Psoas muscle (tissue), 8 donors: Measurements from ENCODE around the gene RASGRP3. TPM values are rescaled to one million over a fixed set of nuclear protein-coding genes. Genes with fewer than 3 reads are reported as not detected.

Source experiments
- ATAC-seq, 4 donors: fragments of 200-7000 bp; cut with Tn5 transposase; one replicate each; pipeline ENCODE4 v1.9.1; 2020; ENCODE audit warnings: moderate library complexity in 3 of 4, mild to moderate bottlenecking in 2 of 4
- DNase-seq, 2 donors: peaks; one replicate each; pipeline ENCODE4 v3.0.0-alpha.2; 2020
- H3K27ac ChIP-seq: fragments of 200-600 bp; one replicate; pipeline ENCODE4 v1.8.0; 2022
- H3K27me3 ChIP-seq, 3 donors: fragments of 200-600 bp in 1 of 3; one replicate each; pipeline versions ENCODE4 v1.6.1 to v1.8.0; 2013 to 2022; ENCODE audit warnings: low read length in 2 of 3, mild to moderate bottlenecking in 2 of 3, moderate library complexity in 1 of 3; ENCODE audit not compliant: insufficient read depth in 3 of 3
- H3K36me3 ChIP-seq, 2 donors: fragments of 200-600 bp in 1 of 2; one replicate each; pipeline versions ENCODE4 v1.6.1 to v1.8.0; 2013 to 2022; ENCODE audit warnings: low read depth in 1 of 2, mild to moderate bottlenecking in 1 of 2, moderate library complexity in 1 of 2; ENCODE audit not compliant: insufficient read depth in 1 of 2
- H3K4me1 ChIP-seq: fragments of 200-600 bp; one replicate; pipeline ENCODE4 v1.8.0; 2022
- H3K4me3 ChIP-seq: fragments of 200-600 bp; one replicate; pipeline ENCODE4 v1.8.0; 2022; ENCODE audit warnings: mild to moderate bottlenecking
- H3K9me3 ChIP-seq: fragments of 200-600 bp; one replicate; pipeline ENCODE4 v1.8.0; 2022
- WGBS, 3 donors: extraction: QIAGEN DNeasy Blood & Tissue Kit; methylation state at CpG; one replicate each; pipeline versions ENCODE4 v1.1.6 to v1.1.7; 2013; 5-methylcytosine and 5-hydroxymethylcytosine counted together
- intact Hi-C, 2 donors: fragments of 100-400 bp; cut with DNase I; formaldehyde crosslinking; loops; one replicate each; pipeline versions ENCODE4 v1.11.0 to v1.14.2; 2022
- polyA plus RNA-seq, 3 donors: library from polyadenylated mRNA; stranded (reverse); fragments of 200-250 nt; gene quantifications; one replicate each; pipeline ENCODE4 v1.2.3, GENCODE V29; 2013
- total RNA-seq, 4 donors: library from RNA; stranded (reverse); fragmentation: NEBNext Ultra II Directional in 2 of 4; extraction: Animal tissue kit (Norgen Biotek cat#: 25700) in 2 of 4; gene quantifications; one replicate each; pipeline versions ENCODE4 v1.2.1 to v1.2.4, GENCODE V29; 2021 to 2023
- TF ChIP-seq, protein P1 (sequence below): fragments of 200-600 bp; IDR thresholded peaks from one replicate; pipeline ENCODE4 v1.8.0; 2022; ENCODE audit warnings: antibody characterized with exemption
- donor health status: healthy with polysubstance abuse.
- donor health status: DM: no; HTN: no; CAD: no; lungs with moderate emphysema.
- donor health status: Bipolar disorder and iron deficiency.
- donor health status: healthy.
- donor health status: DM: yes; HTN: yes; CAD: no.
- donor health status: DM: no; HTN: no; CAD: no.
- donor health status: DM: no; HTN: no; CAD: no.
- donor health status: DM: yes; HTN: yes; CAD: no.

Gene RASGRP3
- total and polyA plus RNA-seq, 7 donors, result 3.4 to 24.9 (median 13.0) TPM

DNA sequence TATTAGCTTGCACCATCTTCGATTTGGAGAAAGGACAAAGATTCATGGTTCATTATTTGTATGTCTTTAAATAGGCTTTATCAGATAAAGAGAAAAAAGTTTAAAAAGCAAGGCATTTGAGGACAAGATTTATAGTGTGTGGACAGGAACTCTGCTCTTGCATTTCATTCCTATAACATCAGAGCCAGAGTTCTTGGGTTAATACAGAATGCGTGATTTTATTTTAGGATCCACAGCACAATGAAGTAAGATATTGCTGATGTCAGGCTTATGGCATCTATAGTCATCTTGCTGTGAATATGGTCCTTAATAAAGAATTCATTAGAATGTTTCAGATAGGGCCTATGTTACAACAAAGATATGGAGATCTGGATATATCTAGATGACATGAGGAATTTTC, 19.7 kb downstream of the RASGRP3 start:
- ATAC-seq (no peak), DNase-seq (no peak)
- Histone ChIP-seq H3K27ac (no peak overlapping the region), H3K9me3 (no peaks in the 10 kb centered on the region), H3K4me1 (peaks cover 38% of the 10 kb centered on the region), H3K36me3 (no peaks in the 10 kb centered on the region), H3K27me3 (no peaks in the 10 kb centered on the region), H3K4me3 (no peak overlapping the region)
- intact Hi-C loops, result no loop called here
- TF ChIP-seq, protein P1, sequence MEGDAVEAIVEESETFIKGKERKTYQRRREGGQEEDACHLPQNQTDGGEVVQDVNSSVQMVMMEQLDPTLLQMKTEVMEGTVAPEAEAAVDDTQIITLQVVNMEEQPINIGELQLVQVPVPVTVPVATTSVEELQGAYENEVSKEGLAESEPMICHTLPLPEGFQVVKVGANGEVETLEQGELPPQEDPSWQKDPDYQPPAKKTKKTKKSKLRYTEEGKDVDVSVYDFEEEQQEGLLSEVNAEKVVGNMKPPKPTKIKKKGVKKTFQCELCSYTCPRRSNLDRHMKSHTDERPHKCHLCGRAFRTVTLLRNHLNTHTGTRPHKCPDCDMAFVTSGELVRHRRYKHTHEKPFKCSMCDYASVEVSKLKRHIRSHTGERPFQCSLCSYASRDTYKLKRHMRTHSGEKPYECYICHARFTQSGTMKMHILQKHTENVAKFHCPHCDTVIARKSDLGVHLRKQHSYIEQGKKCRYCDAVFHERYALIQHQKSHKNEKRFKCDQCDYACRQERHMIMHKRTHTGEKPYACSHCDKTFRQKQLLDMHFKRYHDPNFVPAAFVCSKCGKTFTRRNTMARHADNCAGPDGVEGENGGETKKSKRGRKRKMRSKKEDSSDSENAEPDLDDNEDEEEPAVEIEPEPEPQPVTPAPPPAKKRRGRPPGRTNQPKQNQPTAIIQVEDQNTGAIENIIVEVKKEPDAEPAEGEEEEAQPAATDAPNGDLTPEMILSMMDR, result no peak
- WGBS, 3 donors, result 32 to 49% (median 46%) methylated on average over 2 of the region's 2 CpGs

DNA sequence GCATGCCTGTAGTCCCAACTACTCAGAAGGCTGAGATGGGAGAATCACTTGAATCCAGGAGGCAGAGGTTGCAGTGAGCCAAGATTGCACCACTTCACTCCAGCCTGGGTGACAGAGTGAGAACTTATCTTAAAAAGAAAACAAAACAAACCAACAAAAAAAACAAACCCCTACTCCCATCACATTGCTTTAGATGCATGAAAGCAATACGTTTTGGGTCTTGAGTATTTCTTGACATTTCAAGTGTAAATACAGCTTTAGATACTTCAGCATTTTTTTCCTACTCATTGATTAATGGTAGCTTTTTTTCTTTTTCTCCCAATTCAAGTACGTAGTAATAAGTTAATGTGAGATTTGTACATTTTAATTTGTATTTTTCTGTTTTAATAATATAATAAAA, 20.3 kb downstream of the RASGRP3 start:
- H3K4me3 ChIP-seq, result no peak overlapping the region
- WGBS, 3 donors, result 82 to 89% (median 88%) methylated on average over 2 of the region's 2 CpGs
- no peaks in the 10 kb centered on the region for H3K27me3 ChIP-seq
- DNase-seq, result no peak
- intact Hi-C loops, result no loop called here
- TF ChIP-seq, protein P1, result no peak
- no peak for ATAC-seq
- no peaks in the 10 kb centered on the region for H3K36me3 ChIP-seq
- H3K9me3 ChIP-seq, result no peaks in the 10 kb centered on the region
- H3K4me1 ChIP-seq, result peaks cover 38% of the 10 kb centered on the region
- H3K27ac ChIP-seq, result no peak overlapping the region

DNA sequence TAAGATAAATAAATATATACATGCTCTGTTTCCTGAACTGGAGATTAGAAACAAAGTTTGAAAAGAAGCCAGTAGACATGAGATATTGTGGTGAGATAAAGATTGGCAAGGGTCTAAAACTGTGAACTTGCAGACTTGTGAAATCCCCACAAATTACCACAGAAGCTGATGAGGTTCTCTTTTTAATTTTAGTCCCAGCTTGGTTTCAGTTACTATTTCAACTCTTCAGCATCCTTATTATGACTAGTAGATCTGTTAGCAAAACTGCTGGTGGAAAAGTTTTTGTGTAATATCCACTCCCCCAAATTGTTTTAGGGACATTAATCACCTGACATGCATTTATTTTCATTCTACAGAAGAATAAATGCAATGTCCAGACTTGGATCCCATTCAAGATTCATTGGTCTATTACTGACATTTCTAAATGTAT, 20.8 kb downstream of the RASGRP3 start:
- intact Hi-C loops, result no loop called here
- Histone ChIP-seq H3K27ac (no peak overlapping the region), H3K9me3 (no peaks in the 10 kb centered on the region), H3K36me3 (no peaks in the 10 kb centered on the region), H3K27me3 (no peaks in the 10 kb centered on the region), H3K4me1 (peaks cover 37% of the 10 kb centered on the region), H3K4me3 (no peak overlapping the region)
- TF ChIP-seq, protein P1, result no peak
- ATAC-seq (no peak), DNase-seq (no peak)

DNA sequence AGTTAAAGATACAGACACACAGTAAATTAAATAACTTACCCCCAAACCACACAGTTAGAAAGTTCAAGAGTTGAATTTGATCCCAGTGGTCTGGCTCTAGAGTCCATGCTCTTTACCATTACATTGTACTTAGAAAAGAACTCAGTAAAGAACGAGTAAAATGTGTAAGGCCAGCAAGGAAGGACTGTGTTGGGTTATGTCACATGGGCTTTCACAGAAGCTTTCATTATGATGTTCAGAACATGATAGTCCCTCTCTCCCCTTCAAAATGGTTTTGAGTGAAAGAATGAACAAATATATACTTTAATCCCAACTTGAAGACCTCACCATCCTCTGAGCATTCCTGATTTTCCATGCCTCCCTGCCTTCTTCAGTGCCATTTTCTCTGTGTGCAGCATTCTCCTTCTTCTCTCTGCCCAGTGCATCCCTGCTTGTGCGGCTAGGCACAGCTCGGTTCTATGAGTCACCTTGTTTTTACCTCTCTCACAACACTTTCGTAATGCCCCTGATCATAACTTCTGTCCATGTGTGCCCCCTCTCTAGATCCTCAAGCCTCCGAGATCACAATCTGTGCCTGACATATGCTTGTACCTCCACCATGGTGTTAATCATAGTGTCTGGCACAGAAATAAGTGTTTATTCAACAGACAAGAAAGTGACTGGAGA, 22.0 kb downstream of the RASGRP3 start:
- TF ChIP-seq, protein P1, result no peak
- no peaks in the 10 kb centered on the region for H3K36me3 ChIP-seq
- H3K9me3 ChIP-seq, result no peaks in the 10 kb centered on the region
- H3K4me3 ChIP-seq, result no peak overlapping the region
- H3K27me3 ChIP-seq, result no peaks in the 10 kb centered on the region
- no peak overlapping the region for H3K27ac ChIP-seq
- no peak for DNase-seq
- peaks cover 31% of the 10 kb centered on the region for H3K4me1 ChIP-seq
- intact Hi-C loops, result no loop called here
- peak in 2 of 4 donors; percentile 55 to 58 for ATAC-seq
- WGBS, 3 donors, result 58 to 82% (median 62%) methylated on average over 5 of the region's 5 CpGs

DNA sequence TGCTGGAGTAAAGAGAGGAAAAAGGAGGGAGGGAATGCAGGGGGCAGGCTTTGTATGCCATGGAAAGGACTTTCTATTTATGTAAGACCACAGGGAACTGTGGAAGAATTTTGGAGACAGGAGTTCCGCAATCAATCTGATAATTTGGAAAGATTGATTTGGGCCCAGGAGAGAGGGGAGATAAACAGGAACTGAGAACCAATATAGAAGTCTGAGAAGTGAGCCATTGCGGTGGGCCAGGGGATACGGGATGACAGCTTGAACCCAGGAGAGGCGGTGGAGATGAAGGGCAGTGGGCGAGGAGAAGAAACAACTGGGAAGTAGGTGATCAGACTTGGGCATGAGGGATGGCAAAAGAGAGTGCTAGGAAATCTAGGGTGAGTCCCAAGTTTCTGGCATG, 23.7 kb downstream of the RASGRP3 start:
- Histone ChIP-seq H3K4me1 (peaks cover 30% of the 10 kb centered on the region), H3K36me3 (no peaks in the 10 kb centered on the region), H3K9me3 (no peaks in the 10 kb centered on the region), H3K27ac (no peak overlapping the region), H3K4me3 (no peak overlapping the region), H3K27me3 (no peaks in the 10 kb centered on the region)
- WGBS, 3 donors, result 91 to 96% (median 92%) methylated on average over 5 of the region's 5 CpGs
- no peak for ATAC-seq
- DNase-seq, result no peak
- intact Hi-C loops, result no loop called here
- TF ChIP-seq, protein P1, result no peak
